Measurements from ENCODE around the gene ANLN. TPM values are rescaled to one million over a fixed set of nuclear protein-coding genes. Genes with fewer than 3 reads are reported as not detected.
"Not testable (repeated sequence)": the region's sequence is repeated elsewhere in the genome, so short reads cannot be mapped to it uniquely, and the experiment has no call there.

The ANLN gene
- total RNA-seq, 1 experiment from 2014 or later, result 106 TPM

DNA sequence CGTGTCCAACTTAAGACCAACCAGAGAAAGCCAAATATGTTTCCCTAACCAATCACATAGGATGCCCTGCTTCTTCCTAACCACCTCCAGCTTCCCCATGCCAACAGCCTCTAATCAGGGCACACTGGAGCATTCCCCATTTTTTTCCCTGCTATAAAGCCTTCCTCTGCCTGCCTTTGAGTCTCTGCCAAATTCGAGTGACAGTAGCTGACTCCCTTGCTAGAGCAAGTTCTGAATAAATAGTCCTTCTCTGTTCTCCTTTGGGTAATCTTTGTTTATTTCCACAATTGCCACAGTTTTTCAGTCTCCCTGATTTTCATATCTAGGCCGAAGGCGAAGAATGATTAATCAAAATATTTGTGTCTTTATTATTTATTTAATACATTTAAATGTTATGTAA is 96.7 kb downstream of the ANLN start:
- CTCF ChIA-PET, result interaction anchor here (2.0 to 2.3 kb wide), 2 partner anchors 696 to 712 kb away, joined by 21 to 22 read pairs; no protein-coding TSS in a partner anchor
- no peak for TF ChIP-seq CTCF (IDR thresholded peaks at IDR 0.05; ENCODE audit: insufficient read depth in 1 of 2, low read depth in 1 of 2, low read length in 1 of 2, severe bottlenecking in 1 of 2, unreplicated experiment in 1 of 2)
- BruUV-seq (replicated peaks), result no TSS peak

GRCh38 chr7:36487756-36488336 is 98.2 kb downstream of the ANLN start:
- POLR2A ChIA-PET, result no interaction called here
- no peak overlapping the region for H3K4me3 ChIP-seq (ENCODE audit: low read depth, low read length)
- H3K27ac Mint-ChIP-seq (ENCODE audit: unreplicated experiment), result no peak overlapping the region
- no peaks in the 10 kb centered on the region for H3K9me3 ChIP-seq
- BruUV-seq (replicated peaks), result no TSS peak
- no peaks in the 10 kb centered on the region for H3K36me3 Mint-ChIP-seq (ENCODE audit: insufficient read depth, unreplicated experiment)
- H3K4me1 ChIP-seq, result peaks cover 12% of the 10 kb centered on the region; the same call in 1 of the 2 replicates
- CTCF ChIA-PET, result interaction anchor here (0.6 to 2.3 kb wide), 12 partner anchors 10 to 717 kb away, joined by 3 to 22 read pairs (median 5); no protein-coding TSS in a partner anchor
- H3K4me1 Mint-ChIP-seq (ENCODE audit: low read depth, unreplicated experiment), result no peaks in the 10 kb centered on the region
- DNase-seq, result peak in 1 of 2 experiments; percentile 55
- TF ChIP-seq CTCF (IDR thresholded peaks at IDR 0.05; ENCODE audit: insufficient read depth in 1 of 2, low read depth in 1 of 2, low read length in 1 of 2, severe bottlenecking in 1 of 2, unreplicated experiment in 1 of 2), result peak; percentile 74 to 78
- no peaks in the 10 kb centered on the region for H3K27me3 Mint-ChIP-seq (ENCODE audit: insufficient read depth, unreplicated experiment)
- no peaks in the 10 kb centered on the region for H3K9me3 Mint-ChIP-seq (ENCODE audit: unreplicated experiment)
- H3K4me3 Mint-ChIP-seq (ENCODE audit: unreplicated experiment), result no peak overlapping the region
- no peaks in the 10 kb centered on the region for H3K27me3 ChIP-seq (replicated peaks; ENCODE audit: control insufficient read depth, insufficient read depth, low read length)
- H3K36me3 ChIP-seq (ENCODE audit: control insufficient read depth, insufficient read depth, low read length), result no peaks in the 10 kb centered on the region
- intact Hi-C loops (cut with micrococcal nuclease; ENCODE audit: unreplicated experiment), result loop anchor here (1.0 to 5.0 kb wide), 5 partner anchors 47 to 713 kb away; no protein-coding TSS in a partner anchor

More for the DNA sequence above, 96.7 kb downstream of the ANLN start:
- Histone ChIP-seq H3K36me3 (ENCODE audit: control insufficient read depth, insufficient read depth, low read length) (no peaks in the 10 kb centered on the region), H3K9me3 (no peaks in the 10 kb centered on the region), H3K27me3 (replicated peaks; ENCODE audit: control insufficient read depth, insufficient read depth, low read length) (no peaks in the 10 kb centered on the region), H3K4me3 (ENCODE audit: low read depth, low read length) (no peak overlapping the region), H3K4me1 (peaks cover 12% of the 10 kb centered on the region; the same call in 1 of the 2 replicates)
- no peak overlapping the region for H3K4me3 Mint-ChIP-seq (ENCODE audit: unreplicated experiment)
- no peaks in the 10 kb centered on the region for H3K27me3 Mint-ChIP-seq (ENCODE audit: insufficient read depth, unreplicated experiment)
- intact Hi-C loops (cut with micrococcal nuclease; ENCODE audit: unreplicated experiment), result loop anchor here (5.0 kb wide), 1 partner anchor 481 kb away; no protein-coding TSS in a partner anchor
- H3K9me3 Mint-ChIP-seq (ENCODE audit: unreplicated experiment), result peaks cover 8% of the 10 kb centered on the region
- H3K36me3 Mint-ChIP-seq (ENCODE audit: insufficient read depth, unreplicated experiment), result no peaks in the 10 kb centered on the region
- no peak for DNase-seq
- no peaks in the 10 kb centered on the region for H3K4me1 Mint-ChIP-seq (ENCODE audit: low read depth, unreplicated experiment)
- POLR2A ChIA-PET, result no interaction called here
- no peak overlapping the region for H3K27ac Mint-ChIP-seq (ENCODE audit: unreplicated experiment)

GRCh38 chr7:36488672-36489071 is 99.0 kb downstream of the ANLN start:
- H3K4me1 Mint-ChIP-seq (ENCODE audit: low read depth, unreplicated experiment); H3K36me3 ChIP-seq (ENCODE audit: control insufficient read depth, insufficient read depth, low read length); H3K27me3 ChIP-seq (replicated peaks; ENCODE audit: control insufficient read depth, insufficient read depth, low read length); H3K9me3 Mint-ChIP-seq (ENCODE audit: unreplicated experiment); H3K36me3 Mint-ChIP-seq (ENCODE audit: insufficient read depth, unreplicated experiment); H3K4me3 ChIP-seq (ENCODE audit: low read depth, low read length); DNase-seq; H3K4me3 Mint-ChIP-seq (ENCODE audit: unreplicated experiment); H3K27ac Mint-ChIP-seq (ENCODE audit: unreplicated experiment); POLR2A ChIA-PET; BruUV-seq (replicated peaks); H3K27me3 Mint-ChIP-seq (ENCODE audit: insufficient read depth, unreplicated experiment); H3K9me3 ChIP-seq: not testable (repeated sequence)
- CTCF ChIA-PET, result interaction anchor here (0.9 to 2.1 kb wide), 3 partner anchors 182 to 716 kb away, joined by 3 to 8 read pairs (median 7); no protein-coding TSS in a partner anchor
- intact Hi-C loops (cut with micrococcal nuclease; ENCODE audit: unreplicated experiment), result loop anchor here (5.0 kb wide), 1 partner anchor 479 kb away; no protein-coding TSS in a partner anchor
- H3K4me1 ChIP-seq, result peaks cover 12% of the 10 kb centered on the region; the same call in 1 of the 2 replicates
